Peyer's patch (tissue), 4 donors: ENCODE data around the gene ADARB1. TPM values are rescaled to one million over a fixed set of nuclear protein-coding genes. Genes with fewer than 3 reads are reported as not detected.

Experiments
- DNase-seq, 3 donors: peaks; one replicate each; pipeline ENCODE4 v3.0.0-alpha.2; 2017 to 2019
- H3K27ac ChIP-seq, 4 donors: fragments of 200-600 bp; sonication (generic); one replicate each; pipeline ENCODE4 v1.5.1; 2016 to 2019
- H3K27me3 ChIP-seq, 2 donors: fragments of 200-600 bp; sonication (generic); one replicate each; pipeline ENCODE4 v1.5.1; 2019
- H3K36me3 ChIP-seq, 3 donors: fragments of 200-600 bp; sonication (generic); one replicate each; pipeline ENCODE4 v1.5.1; 2016 to 2019
- H3K4me1 ChIP-seq, 4 donors: fragments of 200-600 bp; sonication (generic); one replicate each; pipeline ENCODE4 v1.5.1; 2016 to 2019
- H3K4me3 ChIP-seq, 4 donors: fragments of 200-600 bp; sonication (generic); 1 replicate in 3 of 4; 2 replicates in 1 of 4; pipeline ENCODE4 v1.5.1; 2016 to 2019; ENCODE audit warnings: mild to moderate bottlenecking in 1 of 4
- H3K9me3 ChIP-seq, 4 donors: fragments of 200-600 bp; sonication (generic); one replicate each; pipeline ENCODE4 v1.5.1; 2016 to 2019; ENCODE audit warnings: mild to moderate bottlenecking in 1 of 4
- CTCF ChIP-seq, 6 experiments: fragments of 450-650 bp in 4 of 6; fragments of 200-600 bp in 2 of 6; sonication (generic) in 1 of 6; IDR thresholded peaks; one replicate each; pipeline ENCODE4 v1.5.1; 2017 to 2019; ENCODE audit warnings: antibody characterized with exemption in 6 of 6, mild to moderate bottlenecking in 3 of 6, moderate library complexity in 1 of 6
- POLR2A ChIP-seq, 2 donors: fragments of 450-650 bp; IDR thresholded peaks; one replicate each; pipeline ENCODE4 v1.5.1; 2017; ENCODE audit warnings: antibody characterized with exemption in 2 of 2, mild to moderate bottlenecking in 2 of 2, moderate library complexity in 2 of 2
- total RNA-seq, 4 donors: library from RNA; depleted of rRNA; stranded (reverse); fragments of >200 nt; gene quantifications; one replicate each; pipeline ENCODE4 v1.1.0, GENCODE V29; 2016

Gene ADARB1
- total RNA-seq, 4 donors from 2014 or later = 7.4 to 47.9 (median 10.0) TPM

GRCh38 chr21:45124596-45124995, 50.2 kb downstream of the ADARB1 start:
- Histone ChIP-seq H3K36me3 (no peaks in the 10 kb centered on the region), H3K27ac (no peak overlapping the region), H3K4me3 (no peak overlapping the region), H3K9me3 (no peaks in the 10 kb centered on the region), H3K27me3 (no peaks in the 10 kb centered on the region), H3K4me1 (peaks cover 0 to 8% (median 2%) of the 10 kb centered on the region in 4 donors)
- no peak for TF ChIP-seq CTCF (IDR thresholded peaks at IDR 0.05)
- TF ChIP-seq POLR2A (IDR thresholded peaks at IDR 0.05) = no peak
- no peak for DNase-seq

- Histone ChIP-seq H3K9me3 (no peaks in the 10 kb centered on the region), H3K27ac (no peak overlapping the region), H3K4me3 (no peak overlapping the region), H3K27me3 (no peaks in the 10 kb centered on the region), H3K4me1 (peaks cover 0 to 13% (median 2%) of the 10 kb centered on the region in 4 donors), H3K36me3 (no peaks in the 10 kb centered on the region)
- TF ChIP-seq CTCF (IDR thresholded peaks at IDR 0.05) = no peak
- TF ChIP-seq POLR2A (IDR thresholded peaks at IDR 0.05) = no peak
- DNase-seq = no peak
Observed at GRCh38 chr21:45125357-45125756, 51.0 kb downstream of the ADARB1 start.

- TF ChIP-seq POLR2A (IDR thresholded peaks at IDR 0.05) = no peak
- no peak for TF ChIP-seq CTCF (IDR thresholded peaks at IDR 0.05)
- H3K36me3 ChIP-seq = no peaks in the 10 kb centered on the region
- H3K27me3 ChIP-seq = no peaks in the 10 kb centered on the region
- H3K4me1 ChIP-seq = peaks cover 0 to 21% (median 2%) of the 10 kb centered on the region in 4 donors
- DNase-seq = no peak
- H3K27ac ChIP-seq = no peak overlapping the region
- no peaks in the 10 kb centered on the region for H3K9me3 ChIP-seq
- H3K4me3 ChIP-seq = no peak overlapping the region
Observed at GRCh38 chr21:45126204-45126626, 51.8 kb downstream of the ADARB1 start.

- no peaks in the 10 kb centered on the region for H3K36me3 ChIP-seq
- H3K27me3 ChIP-seq = no peaks in the 10 kb centered on the region
- H3K9me3 ChIP-seq = no peaks in the 10 kb centered on the region
- DNase-seq = no peak
- peaks cover 0 to 25% (median 2%) of the 10 kb centered on the region in 4 donors for H3K4me1 ChIP-seq
- TF ChIP-seq POLR2A (IDR thresholded peaks at IDR 0.05) (no peak), CTCF (IDR thresholded peaks at IDR 0.05) (no peak)
- H3K27ac ChIP-seq = no peak overlapping the region
- no peak overlapping the region for H3K4me3 ChIP-seq
Observed at GRCh38 chr21:45126983-45127382, 52.6 kb downstream of the ADARB1 start.

GRCh38 chr21:45127937-45128336, 53.6 kb downstream of the ADARB1 start:
- Histone ChIP-seq H3K4me1 (peaks cover 0 to 25% (median 2%) of the 10 kb centered on the region in 4 donors), H3K27ac (no peak overlapping the region), H3K4me3 (no peak overlapping the region), H3K9me3 (no peaks in the 10 kb centered on the region), H3K27me3 (no peaks in the 10 kb centered on the region), H3K36me3 (no peaks in the 10 kb centered on the region)
- TF ChIP-seq POLR2A (IDR thresholded peaks at IDR 0.05) (no peak), CTCF (IDR thresholded peaks at IDR 0.05) (no peak)
- no peak for DNase-seq
